Posterior vena cava (tissue), 2 donors: ENCODE measurements around the gene DUS1L. TPM values are rescaled to one million over a fixed set of nuclear protein-coding genes. Genes with fewer than 3 reads are reported as not detected.

Experiments
- DNase-seq: peaks from one replicate; pipeline ENCODE4 v3.0.0-alpha.2; 2020; ENCODE audit warnings: low spot score
- intact Hi-C, 2 donors: fragments of 100-400 bp; cut with DNase I; formaldehyde crosslinking; loops; one replicate each; pipeline versions ENCODE4 v1.14.1 to v1.14.2; 2022 to 2023
- long read RNA-seq, 2 donors: library from polyadenylated mRNA; unstranded; transcript quantifications; one replicate each; pipeline ENCODE4 v2.0.0, GENCODE V29; 2020 to 2021
- total RNA-seq, 2 donors: library from RNA; stranded (reverse); fragmentation: NEBNext Ultra II Directional; extraction: Animal tissue kit (Norgen Biotek cat#: 25700); gene quantifications; one replicate each; pipeline ENCODE4 v1.2.1, GENCODE V29; 2021
- donor health status: DM: yes; HTN: yes; CAD: no.
- donor health status: DM: yes; HTN: yes; CAD: no.

Gene DUS1L
- 10 to 100 TPM; 47.8 to 48.6 TPM for total RNA-seq
- long read RNA-seq, donor 1, partial matches to known transcripts: 5 of 84 reads
- long read RNA-seq, donor 1, other reads (novel, unspliced or antisense): 77 of 84 reads
- long read RNA-seq, donor 2, partial matches to known transcripts: 6 of 14 reads
- long read RNA-seq, donor 2, other reads (novel, unspliced or antisense): 7 of 14 reads

- peak; percentile 91 for DNase-seq
- intact Hi-C loops: no loop called here
Measured at GRCh38 chr17:82065638-82066303, at the start of gene DUS1L. TSS of gene DUS1L (minus strand) at chr17:82065804. CDS start at chr17:82065059, 745 bp downstream.

- DNase-seq: no peak
Measured at GRCh38 chr17:82114872-82115271, 49.3 kb upstream of the DUS1L start.

GRCh38 chr17:82114447-82114846 is 48.8 kb upstream of the DUS1L start:
- intact Hi-C loops: no loop called here

More at GRCh38 chr17:82114872-82115271, 49.3 kb upstream of the DUS1L start:
- intact Hi-C loops: no loop called here

DNA sequence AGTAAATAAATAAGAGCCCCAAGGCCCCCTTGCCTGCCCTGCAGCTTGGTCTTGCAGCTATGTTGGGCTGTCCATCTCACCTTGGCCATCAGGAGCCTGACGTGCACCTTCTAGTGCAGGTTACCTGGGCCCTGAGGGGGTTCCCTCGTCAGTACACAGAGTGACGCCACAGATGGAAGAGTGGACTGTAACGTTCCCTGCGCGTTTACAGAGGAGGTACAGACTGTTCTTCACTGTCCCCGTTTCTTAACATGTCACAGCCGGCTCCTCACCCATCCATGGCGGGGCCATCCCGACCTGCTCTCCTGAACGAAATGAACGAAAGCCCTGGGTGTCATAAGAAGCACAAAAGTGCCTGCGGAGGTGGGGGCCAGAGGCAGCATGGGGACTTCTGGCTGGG is 48.3 kb upstream of the DUS1L start:
- DNase-seq: no peak
- intact Hi-C loops: no loop called here

More at GRCh38 chr17:82114447-82114846, 48.8 kb upstream of the DUS1L start:
- DNase-seq: no peak

DNA sequence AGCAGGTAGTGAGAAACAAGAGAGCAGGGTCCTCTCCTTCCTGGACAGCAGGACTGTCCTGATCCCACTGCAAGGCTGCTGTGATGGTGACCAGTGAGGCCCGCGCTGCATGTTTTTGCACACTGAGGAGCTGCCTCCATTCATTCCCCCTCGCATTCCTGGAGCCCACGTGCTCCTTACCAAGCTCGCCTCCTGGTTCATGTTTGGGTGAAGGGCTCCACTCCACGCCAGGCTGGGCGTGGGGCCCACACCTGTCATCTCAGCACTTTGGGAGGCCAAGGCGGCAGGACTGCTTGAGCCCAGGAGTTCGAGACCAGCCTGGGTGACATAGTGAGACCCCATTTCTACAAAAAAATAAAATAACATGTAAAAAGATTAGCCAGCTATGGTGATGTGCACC is 47.8 kb upstream of the DUS1L start:
- no peak for DNase-seq
- intact Hi-C loops: no loop called here

- no peak for DNase-seq
- intact Hi-C loops: no loop called here
Measured at GRCh38 chr17:82112914-82113311, 47.3 kb upstream of the DUS1L start.

DNA sequence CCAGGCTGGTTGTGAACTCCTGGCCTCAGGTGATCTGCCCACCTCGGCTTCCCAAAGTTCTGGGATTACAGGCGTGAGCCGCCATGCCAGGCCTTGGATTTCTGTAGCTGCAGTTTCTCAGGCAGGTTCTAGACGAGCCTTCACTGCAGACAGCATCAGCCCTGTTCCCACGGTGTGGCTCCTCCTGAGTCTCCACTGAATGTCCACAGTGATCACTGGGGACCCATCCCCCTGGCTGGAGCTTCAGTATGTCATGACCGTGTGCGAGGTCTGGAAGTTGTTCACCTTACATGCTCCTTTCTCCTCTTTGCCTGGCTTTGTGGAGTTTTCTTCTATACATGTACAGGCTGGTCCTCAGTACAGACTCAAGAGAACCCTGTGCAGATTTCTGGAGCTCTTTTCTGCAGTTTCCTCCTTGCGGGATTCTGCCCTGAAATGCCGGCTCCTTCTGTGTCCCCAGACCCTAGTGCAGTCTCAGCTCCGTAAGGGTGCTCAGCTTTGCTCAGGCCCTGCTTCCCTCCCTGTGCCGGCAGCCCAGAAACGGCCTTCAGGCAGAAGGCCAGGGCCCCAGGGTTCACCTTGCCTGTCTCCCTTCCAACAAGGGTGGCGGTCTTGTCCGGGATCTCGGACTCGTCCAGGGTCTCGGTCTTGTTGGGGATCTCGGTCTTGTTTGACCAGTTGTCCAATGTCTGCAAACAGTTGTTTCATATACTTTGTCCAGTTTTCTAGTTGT is 46.7 kb upstream of the DUS1L start:
- no peak for DNase-seq
- intact Hi-C loops: no loop called here

GRCh38 chr17:82110298-82110697 is 44.7 kb upstream of the DUS1L start:
- intact Hi-C loops: no loop called here

GRCh38 chr17:82108961-82109475 is 43.4 kb upstream of the DUS1L start:
- no peak for DNase-seq
- intact Hi-C loops: no loop called here

More at GRCh38 chr17:82110298-82110697, 44.7 kb upstream of the DUS1L start:
- no peak for DNase-seq

DNA sequence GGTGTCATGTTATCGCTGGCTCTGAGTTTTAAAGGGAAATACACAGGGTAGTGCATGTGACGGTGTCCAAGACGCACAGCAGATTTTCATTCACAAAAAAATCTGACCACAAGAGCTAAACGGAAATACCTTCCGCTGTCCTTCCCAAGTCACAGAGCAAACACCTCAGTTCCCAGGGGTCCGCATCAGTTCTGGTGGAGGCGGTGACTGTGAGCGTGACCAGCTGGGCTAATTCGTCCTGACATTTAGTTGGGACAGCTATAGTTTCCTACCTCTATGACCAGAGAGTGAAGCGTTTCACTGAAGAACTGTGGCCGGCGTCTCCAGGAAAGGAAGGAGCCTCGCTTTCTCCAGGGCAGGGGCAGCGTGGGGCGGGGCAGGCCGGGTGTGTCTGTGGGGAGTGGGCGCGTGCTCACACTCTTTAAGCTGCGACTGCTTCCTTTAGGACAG is 42.9 kb upstream of the DUS1L start:
- DNase-seq: no peak
- intact Hi-C loops: no loop called here

- intact Hi-C loops: no loop called here
- DNase-seq: no peak
Measured at GRCh38 chr17:82108038-82108437, 42.4 kb upstream of the DUS1L start.

DNA sequence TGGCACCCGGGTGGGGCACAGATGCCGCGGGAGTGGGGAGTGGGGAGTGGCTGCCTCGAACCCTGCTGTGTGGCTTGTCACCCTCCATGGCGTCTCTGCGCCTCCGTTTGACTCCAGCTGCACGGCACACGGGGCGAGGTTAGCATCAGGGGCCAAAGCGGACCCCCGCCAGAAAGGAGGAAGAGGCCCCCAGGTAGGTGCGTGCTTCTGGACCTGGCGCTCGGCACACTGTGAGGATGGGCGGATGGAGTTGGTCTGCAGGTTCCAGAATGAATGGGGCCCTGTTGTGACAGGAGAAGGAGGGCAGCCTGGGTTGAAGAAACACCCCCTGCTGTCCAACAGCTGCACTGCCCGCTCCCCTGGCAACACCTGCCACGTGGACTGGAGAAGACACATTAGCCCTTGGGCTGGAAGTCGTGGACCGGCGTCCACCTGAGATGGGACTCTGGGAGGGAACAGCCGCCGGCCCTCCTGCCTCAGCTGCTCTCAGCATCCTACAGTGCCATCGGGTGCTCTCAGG is 41.8 kb upstream of the DUS1L start:
- no peak for DNase-seq
- intact Hi-C loops: no loop called here

- DNase-seq: no peak
- intact Hi-C loops: no loop called here
Measured at GRCh38 chr17:82106688-82107305, 41.2 kb upstream of the DUS1L start.

GRCh38 chr17:82105882-82106687 is 40.5 kb upstream of the DUS1L start:
- DNase-seq: no peak
- intact Hi-C loops: no loop called here

GRCh38 chr17:82105417-82105881 is 39.8 kb upstream of the DUS1L start:
- intact Hi-C loops: no loop called here

GRCh38 chr17:82104797-82105416 is 39.3 kb upstream of the DUS1L start:
- intact Hi-C loops: no loop called here
- DNase-seq: no peak

More at GRCh38 chr17:82105417-82105881, 39.8 kb upstream of the DUS1L start:
- DNase-seq: no peak

DNA sequence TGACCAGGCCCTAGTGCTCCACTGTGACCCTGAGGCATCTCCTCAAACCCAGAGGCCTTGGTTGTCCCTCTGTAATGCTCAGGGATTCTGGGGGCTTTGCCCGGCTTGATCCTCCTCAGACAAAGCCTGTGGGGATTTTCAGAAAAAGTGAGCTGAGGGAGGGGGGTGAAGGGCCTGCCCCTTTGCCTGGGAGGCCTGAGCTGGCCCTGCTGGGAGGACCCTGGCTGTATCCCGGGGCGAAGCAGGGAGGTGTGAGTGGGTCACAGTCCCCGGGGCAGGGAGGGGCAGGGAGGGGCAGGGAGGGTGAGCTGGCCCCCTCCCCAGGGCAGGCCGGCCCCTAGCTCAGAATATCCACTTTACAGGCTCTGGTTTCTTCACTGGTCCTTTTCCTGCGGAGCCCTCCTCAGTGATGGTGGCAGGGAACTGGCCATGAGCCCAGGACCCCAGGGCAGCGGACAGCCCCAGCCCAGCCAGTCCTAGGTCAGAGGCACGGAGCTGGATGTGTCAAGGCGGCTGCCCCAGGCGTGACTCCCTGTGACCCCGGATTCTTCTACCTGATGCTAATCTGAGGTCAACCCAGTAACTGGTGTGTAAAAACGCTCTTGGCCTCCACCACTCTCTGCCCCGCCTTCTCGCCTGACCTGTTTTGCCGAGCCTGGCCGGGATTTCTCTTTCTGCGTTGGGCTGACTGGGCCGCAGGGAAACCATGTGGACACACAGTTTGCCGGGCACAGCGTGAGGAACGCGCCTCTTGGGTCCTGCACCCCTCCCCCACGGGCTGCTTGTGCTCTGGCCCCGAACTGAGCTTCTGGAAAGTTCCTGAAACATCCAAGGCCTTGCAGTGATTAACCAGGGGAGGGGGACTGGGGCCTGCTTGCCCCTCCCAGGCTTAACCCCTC is 38.2 kb upstream of the DUS1L start:
- intact Hi-C loops: no loop called here
- no peak for DNase-seq
